HG02610 (cell line): ENCODE measurements around the gene CDH1.
"Not testable (repeated sequence)": the region's sequence is repeated elsewhere in the genome, so short reads cannot be mapped to it uniquely, and the experiment has no call there.

Experiments
- ATAC-seq: cut with Tn5 transposase; IDR thresholded peaks from one replicate; pipeline ENCODE4 v1.9.1; 2021; ENCODE audit warnings: mild to moderate bottlenecking, moderate library complexity; ENCODE audit not compliant: unreplicated experiment

The CDH1 gene

GRCh38 chr16:68786685-68787418 lies 49.8 kb downstream of the CDH1 start:
- no peak for ATAC-seq

DNA sequence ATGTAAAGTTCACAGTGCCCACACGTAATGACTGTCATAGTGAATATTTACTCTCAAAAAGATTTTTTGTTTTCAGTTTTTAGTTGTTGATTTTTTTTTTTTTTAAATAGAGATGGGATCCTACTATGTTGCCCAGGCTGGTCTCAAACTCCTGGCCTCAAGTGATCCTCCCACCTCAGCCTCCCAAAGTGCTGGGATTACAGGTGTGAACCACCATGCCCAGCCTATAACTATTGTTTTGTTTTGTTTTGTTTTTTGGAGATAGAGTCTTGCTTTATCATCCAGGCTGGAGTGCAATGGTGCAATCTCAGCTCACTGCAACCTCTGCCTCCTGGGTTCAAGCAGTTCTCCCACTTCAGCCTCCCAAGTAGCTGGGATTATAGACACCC lies 50.3 kb downstream of the CDH1 start:
- ATAC-seq: not testable (repeated sequence)

DNA sequence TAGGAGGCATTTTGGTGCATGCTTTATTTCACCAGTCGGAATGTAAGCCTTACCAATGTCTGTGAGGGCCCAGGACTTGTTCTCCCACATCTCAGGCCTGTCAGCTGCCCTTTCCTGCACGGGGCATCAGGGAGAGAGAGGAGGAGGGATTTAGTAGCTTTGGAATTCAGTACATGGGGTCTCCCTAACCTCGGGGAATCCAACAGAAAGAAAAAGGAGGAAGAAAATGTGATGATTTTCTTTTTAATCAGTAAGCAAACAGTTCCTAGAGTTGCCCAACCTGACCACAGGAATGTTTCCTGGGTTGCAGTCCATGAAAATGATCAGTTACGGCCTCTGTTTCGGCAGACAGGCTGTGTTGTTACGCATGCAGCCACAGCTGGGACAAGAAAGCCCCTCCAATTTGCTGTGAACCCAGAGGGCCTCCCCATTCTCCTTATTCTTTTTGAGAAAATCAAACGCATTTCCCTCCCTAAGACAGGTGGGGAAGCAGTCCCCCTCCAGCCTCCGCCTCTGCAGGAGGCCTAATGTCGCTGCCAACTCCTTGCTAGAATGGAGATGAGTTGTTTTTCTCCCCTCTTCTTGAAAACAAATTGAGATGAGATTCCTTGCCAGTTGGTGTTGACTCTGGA lies 53.2 kb downstream of the CDH1 start:
- ATAC-seq: no peak

DNA sequence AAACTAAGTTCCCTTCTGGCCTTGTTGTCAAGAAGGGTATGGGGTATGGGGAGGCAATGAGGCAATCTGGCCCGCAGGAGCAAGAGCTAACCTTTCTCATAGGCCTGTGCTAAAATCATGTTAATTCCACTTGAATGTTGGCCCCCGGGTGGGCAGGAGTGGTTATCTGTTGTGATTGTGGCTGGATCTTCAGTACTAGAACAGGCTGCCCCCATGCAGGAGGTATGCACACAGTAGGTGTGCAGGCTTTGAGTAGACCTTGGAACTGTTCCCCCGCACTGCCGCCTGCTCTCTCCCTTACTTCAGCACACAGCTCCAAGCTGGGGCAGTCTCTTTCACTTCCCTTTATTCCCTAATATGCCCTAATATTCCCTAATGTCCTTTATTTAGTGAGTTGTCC lies 53.9 kb downstream of the CDH1 start:
- no peak for ATAC-seq

GRCh38 chr16:68792465-68793324 lies 55.6 kb downstream of the CDH1 start:
- ATAC-seq: no peak

DNA sequence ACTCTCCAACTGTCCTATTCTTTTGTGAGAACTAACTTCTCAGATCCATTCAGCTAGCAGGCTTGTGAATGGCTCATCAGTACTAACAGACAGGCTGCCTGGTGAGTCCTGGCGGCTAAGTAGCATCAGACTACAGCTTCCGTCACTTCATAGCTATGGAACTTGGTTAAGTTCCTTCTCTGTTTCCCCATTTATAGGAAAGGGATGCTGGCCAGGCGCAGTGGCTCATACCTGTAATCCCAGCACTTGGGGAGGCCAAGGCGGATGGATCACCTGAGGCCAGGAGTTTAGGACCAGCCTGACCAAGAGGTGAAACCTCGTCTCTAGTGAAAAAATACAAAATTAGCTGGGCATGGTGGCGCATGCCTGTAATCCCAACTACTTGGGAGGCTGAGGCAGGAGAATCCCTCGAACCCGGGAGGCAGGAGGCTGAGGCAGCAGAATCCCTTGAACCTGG lies 56.3 kb downstream of the CDH1 start:
- no peak for ATAC-seq

DNA sequence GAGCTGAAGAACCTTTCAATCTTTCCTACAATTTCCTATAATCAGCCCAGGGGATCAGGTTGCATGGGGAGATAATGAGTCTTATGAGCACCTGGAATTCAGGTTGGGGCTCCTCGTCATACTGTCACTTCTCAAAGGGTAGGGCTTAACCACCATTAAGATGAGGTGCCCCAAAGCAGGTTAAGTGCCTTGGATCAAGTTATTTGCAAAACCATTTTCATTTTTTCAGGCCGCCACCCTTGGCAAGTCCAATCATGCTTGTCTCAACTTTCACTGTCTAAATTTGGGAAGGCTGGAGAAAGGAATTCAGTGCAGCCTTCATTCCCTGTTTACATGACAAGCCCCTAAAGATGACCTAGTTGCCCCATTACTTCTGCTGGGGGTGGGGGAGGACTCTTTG lies 61.3 kb downstream of the CDH1 start:
- no peak for ATAC-seq

DNA sequence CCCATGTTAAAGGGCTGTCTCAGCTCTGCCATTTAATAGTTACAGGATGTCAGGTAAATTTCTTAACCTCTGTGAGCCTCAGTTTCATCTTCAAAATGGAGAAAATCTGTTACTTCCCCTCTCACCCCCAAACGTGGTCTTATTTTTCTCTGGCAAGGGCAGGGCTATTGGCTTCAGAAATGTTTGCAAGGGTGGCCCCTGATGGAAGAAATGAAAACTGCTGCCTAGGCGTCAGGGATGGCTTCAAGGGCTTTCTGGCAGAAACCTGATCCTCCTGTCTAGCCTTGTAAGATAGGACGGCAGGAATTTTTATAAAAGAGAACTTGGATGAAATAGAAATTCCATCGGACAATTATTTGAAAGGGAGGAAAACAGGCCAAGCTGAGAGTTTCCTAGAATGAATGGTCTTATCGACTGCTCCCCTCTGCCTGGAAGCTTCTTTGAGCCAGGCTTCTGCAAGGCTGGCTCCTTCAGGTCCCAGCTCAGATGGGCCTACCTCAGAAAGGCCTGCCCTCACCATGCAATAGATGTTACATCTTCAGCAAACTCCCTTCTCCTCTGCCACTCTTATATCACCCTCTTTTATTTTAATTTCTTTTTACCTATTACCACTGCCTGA lies 63.3 kb downstream of the CDH1 start:
- ATAC-seq: no peak

GRCh38 chr16:68802190-68802589 lies 65.1 kb downstream of the CDH1 start:
- ATAC-seq: no peak

DNA sequence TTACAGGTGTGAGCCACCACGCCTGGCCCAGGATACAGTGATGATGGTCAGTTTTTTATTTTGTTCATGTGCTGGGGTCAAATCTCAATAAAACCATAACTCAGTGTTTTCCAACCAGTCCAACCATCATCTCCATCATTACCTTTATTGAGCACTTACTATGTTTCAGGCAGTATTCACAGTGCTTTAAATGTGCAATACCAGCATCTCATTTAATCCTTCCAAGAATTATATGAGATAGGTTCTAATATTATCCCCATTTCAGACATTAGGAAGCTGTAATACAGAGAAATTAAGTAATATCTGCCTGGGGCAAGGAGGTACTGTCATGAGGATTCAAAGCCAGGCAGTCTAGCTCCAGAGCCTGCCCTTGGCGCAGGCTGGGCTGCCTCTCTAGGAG lies 69.3 kb downstream of the CDH1 start:
- no peak for ATAC-seq

GRCh38 chr16:68806981-68807380 lies 69.9 kb downstream of the CDH1 start:
- no peak for ATAC-seq

GRCh38 chr16:68814516-68814915 lies 77.4 kb downstream of the CDH1 start:
- no peak for ATAC-seq

GRCh38 chr16:68823401-68824135 lies 86.5 kb downstream of the CDH1 start:
- ATAC-seq: no peak

DNA sequence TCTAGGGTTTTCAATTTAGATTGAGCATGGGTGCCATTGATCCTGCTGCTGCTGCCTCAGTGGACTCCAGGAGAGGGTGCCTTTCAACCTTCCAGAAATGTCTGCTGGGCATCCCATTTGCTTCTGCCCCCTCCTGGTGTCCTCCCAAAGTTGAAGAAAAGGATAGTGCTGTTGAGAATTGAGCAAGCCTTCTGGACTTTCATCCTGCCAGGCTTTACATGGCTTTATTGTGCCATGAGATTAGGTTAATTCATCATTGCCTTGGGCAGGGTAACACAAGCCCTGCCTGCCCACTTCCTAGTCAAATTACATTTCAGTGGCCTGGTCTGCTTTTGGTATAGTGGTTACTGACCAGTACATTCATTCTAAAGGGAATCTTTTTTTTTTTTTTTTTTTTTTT lies 88.3 kb downstream of the CDH1 start:
- ATAC-seq: no peak

GRCh38 chr16:68826652-68827051 lies 89.6 kb downstream of the CDH1 start:
- no peak for ATAC-seq

- ATAC-seq: no peak
Observed at GRCh38 chr16:68833251-68833650, 96.2 kb downstream of the CDH1 start.

GRCh38 chr16:68834550-68834949 lies 97.5 kb downstream of the CDH1 start:
- no peak for ATAC-seq

GRCh38 chr16:68835970-68836369 lies 98.9 kb downstream of the CDH1 start:
- ATAC-seq: no peak

DNA sequence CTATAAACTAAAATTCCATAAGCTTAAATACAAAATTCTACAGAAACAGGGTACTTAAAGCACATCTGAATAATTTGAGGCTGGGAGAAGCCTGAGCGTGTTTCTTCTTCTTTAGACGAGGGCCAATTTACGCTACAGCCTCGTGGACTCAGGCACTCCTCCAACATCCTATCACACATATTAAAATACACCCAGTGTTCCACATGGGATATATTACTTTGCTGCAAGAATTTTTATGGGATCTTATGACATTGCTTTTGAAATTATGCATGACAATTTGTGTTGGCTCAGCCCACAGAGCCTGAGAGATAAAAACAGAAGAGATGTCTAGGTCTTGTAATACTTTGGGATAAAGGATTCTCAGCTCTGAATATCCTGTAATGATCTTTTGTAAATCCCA lies 102.7 kb downstream of the CDH1 start:
- ATAC-seq: no peak

GRCh38 chr16:68842964-68843481 lies 105.9 kb downstream of the CDH1 start:
- not testable (repeated sequence) for ATAC-seq
